ENCODE measurements around the gene PGS1. TPM values are rescaled to one million over a fixed set of nuclear protein-coding genes. Genes with fewer than 3 reads are reported as not detected.

PGS1 gene
- total and polyA plus RNA-seq, 7 experiments from 2014 or later: 36.1 to 84.3 (median 77.3) TPM

DNA sequence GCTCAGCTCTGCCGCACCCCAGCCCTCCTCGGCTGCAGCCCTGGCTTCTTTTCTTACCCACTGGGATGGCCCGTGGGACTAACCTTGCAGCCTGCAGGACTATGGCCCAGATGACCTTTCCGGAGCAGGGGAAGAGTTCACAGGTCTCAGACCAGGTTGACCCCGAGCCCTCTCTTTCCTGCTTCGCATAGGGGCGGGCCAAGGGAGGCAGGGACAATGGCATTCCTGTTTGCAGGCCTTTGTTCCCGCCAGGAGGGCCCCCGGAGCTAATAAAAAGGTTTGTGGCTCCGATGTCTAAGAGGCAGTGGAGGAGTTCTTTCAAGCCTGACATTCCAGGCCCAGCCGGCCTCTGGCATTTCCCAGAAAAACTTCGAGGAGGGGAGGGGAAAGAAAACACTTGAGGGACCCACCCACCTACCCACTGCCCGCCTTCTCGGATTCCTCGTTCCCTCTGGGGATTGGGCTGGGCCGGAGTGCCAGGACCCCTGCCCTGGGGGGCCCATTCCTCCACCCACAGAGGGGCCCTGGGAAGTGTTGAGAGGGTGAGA is 12.8 kb upstream of the PGS1 start:
- Mint-ChIP-seq H3K4me3 (no peak overlapping the region), H3K9me3 (no peaks in the 10 kb centered on the region), H3K27me3 (peaks cover 0 to 2% (median 0%) of the 10 kb centered on the region in 5 donors), H3K36me3 (peaks cover 0 to 2% (median 0%) of the 10 kb centered on the region in 5 donors), H3K4me1 (peaks cover 0 to 29% (median 7%) of the 10 kb centered on the region in 7 donors), H3K27ac (peak overlapping the region in 1 of 9 donors; percentile 33)
- H3K36me3 ChIP-seq (ENCODE audit: control insufficient read depth in 2 of 3, insufficient read depth in 3 of 3, low read length in 3 of 3): no peaks in the 10 kb centered on the region
- ChIA-PET POLR2A (no interaction called here), CTCF (no interaction called here)
- H3K27ac ChIP-seq (ENCODE audit: low read depth, low read length): no peak overlapping the region
- no peak overlapping the region for H3K4me3 ChIP-seq (ENCODE audit: low read length)
- no peaks in the 10 kb centered on the region for H3K9me3 ChIP-seq (ENCODE audit: control insufficient read depth in 2 of 3, low read length in 3 of 3)
- intact Hi-C loops (cut with micrococcal nuclease): no loop called here
- DNase-seq: no peak
- no peak for ATAC-seq
- no peaks in the 10 kb centered on the region for H3K27me3 ChIP-seq (ENCODE audit: control insufficient read depth in 2 of 2, insufficient read depth in 2 of 2, low read length in 2 of 2)
- no peaks in the 10 kb centered on the region for H3K4me1 ChIP-seq (ENCODE audit: control insufficient read depth in 2 of 2, insufficient read depth in 2 of 2, low read length in 2 of 2)

- H3K27ac ChIP-seq (ENCODE audit: low read depth, low read length): no peak overlapping the region
- H3K27me3 ChIP-seq (ENCODE audit: control insufficient read depth in 2 of 2, insufficient read depth in 2 of 2, low read length in 2 of 2): no peaks in the 10 kb centered on the region
- H3K9me3 Mint-ChIP-seq: no peaks in the 10 kb centered on the region
- H3K4me1 ChIP-seq (ENCODE audit: control insufficient read depth in 2 of 2, insufficient read depth in 2 of 2, low read length in 2 of 2): no peaks in the 10 kb centered on the region
- peak overlapping the region in 1 of 9 donors; percentile 33 for H3K27ac Mint-ChIP-seq
- no peaks in the 10 kb centered on the region for H3K36me3 ChIP-seq (ENCODE audit: control insufficient read depth in 2 of 3, insufficient read depth in 3 of 3, low read length in 3 of 3)
- H3K36me3 Mint-ChIP-seq: peaks cover 0 to 2% (median 0%) of the 10 kb centered on the region in 5 donors
- no peak overlapping the region for H3K4me3 Mint-ChIP-seq
- peaks cover 0 to 2% (median 0%) of the 10 kb centered on the region in 5 donors for H3K27me3 Mint-ChIP-seq
- no peak overlapping the region for H3K4me3 ChIP-seq (ENCODE audit: low read length)
- peaks cover 0 to 23% (median 5%) of the 10 kb centered on the region in 7 donors for H3K4me1 Mint-ChIP-seq
- ATAC-seq: no peak
- no peak for DNase-seq
- H3K9me3 ChIP-seq (ENCODE audit: control insufficient read depth in 2 of 3, low read length in 3 of 3): no peaks in the 10 kb centered on the region
- intact Hi-C loops (cut with micrococcal nuclease): no loop called here
- ChIA-PET CTCF (no interaction called here), POLR2A (no interaction called here)
Observed at GRCh38 chr17:78366109-78366848, 12.2 kb upstream of the PGS1 start.

DNA sequence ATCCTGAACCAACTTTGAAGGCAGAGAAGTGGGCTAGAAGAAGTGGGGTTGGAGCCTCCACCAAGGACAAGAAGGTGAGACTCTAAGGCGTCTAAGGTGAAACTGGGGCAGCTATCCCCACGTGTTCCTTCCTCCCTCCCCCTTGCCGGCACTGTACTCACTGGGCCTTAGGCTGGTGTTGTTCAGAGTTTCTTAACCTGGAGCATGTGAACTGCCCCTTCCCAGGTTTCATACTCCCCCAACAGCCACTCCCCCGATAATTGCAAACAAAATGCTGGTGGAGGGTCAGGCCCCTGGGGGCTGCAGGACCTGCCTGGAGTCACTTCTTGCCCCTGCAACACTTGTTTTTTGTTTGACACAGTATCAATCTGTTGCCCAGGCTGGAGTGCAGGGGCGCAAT is 11.3 kb upstream of the PGS1 start:
- intact Hi-C loops (cut with micrococcal nuclease): no loop called here
- ATAC-seq: no peak
- CTCF ChIA-PET: no interaction called here
- POLR2A ChIA-PET: interaction anchor here (1.6 kb wide), 1 partner anchor 12 kb away, joined by 3 read pairs; no protein-coding TSS in a partner anchor
- no peak overlapping the region for H3K4me3 Mint-ChIP-seq
- H3K27ac Mint-ChIP-seq: no peak overlapping the region
- H3K27me3 ChIP-seq (ENCODE audit: control insufficient read depth in 2 of 2, insufficient read depth in 2 of 2, low read length in 2 of 2): no peaks in the 10 kb centered on the region
- peaks cover 0 to 23% (median 5%) of the 10 kb centered on the region in 7 donors for H3K4me1 Mint-ChIP-seq
- no peaks in the 10 kb centered on the region for H3K36me3 ChIP-seq (ENCODE audit: control insufficient read depth in 2 of 3, insufficient read depth in 3 of 3, low read length in 3 of 3)
- DNase-seq: no peak
- H3K9me3 Mint-ChIP-seq: no peaks in the 10 kb centered on the region
- no peaks in the 10 kb centered on the region for H3K4me1 ChIP-seq (ENCODE audit: control insufficient read depth in 2 of 2, insufficient read depth in 2 of 2, low read length in 2 of 2)
- H3K4me3 ChIP-seq (ENCODE audit: low read length): no peak overlapping the region
- no peak overlapping the region for H3K27ac ChIP-seq (ENCODE audit: low read depth, low read length)
- H3K27me3 Mint-ChIP-seq: peaks cover 0 to 2% (median 0%) of the 10 kb centered on the region in 5 donors
- peaks cover 0 to 2% (median 0%) of the 10 kb centered on the region in 5 donors for H3K36me3 Mint-ChIP-seq
- H3K9me3 ChIP-seq (ENCODE audit: control insufficient read depth in 2 of 3, low read length in 3 of 3): no peaks in the 10 kb centered on the region

DNA sequence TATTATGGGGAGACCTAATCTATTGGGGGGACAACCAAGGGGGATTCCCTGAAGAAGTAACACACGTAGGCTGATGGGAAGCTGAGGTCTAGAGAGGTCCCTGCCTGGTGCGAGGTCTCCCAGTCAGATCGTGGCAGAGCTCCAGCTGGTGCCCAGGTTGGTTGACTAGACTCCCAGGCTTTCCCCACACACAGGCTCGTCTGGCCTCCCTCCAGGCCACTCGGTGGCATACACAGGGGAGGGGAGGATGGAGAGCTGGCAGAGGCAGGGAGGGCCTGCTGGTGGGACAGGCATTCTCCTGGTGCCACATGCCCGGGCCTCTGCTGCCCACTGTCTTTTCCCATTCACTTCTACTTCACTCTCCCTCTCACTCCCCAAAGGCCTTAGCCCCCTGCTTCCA is 10.1 kb upstream of the PGS1 start:
- POLR2A ChIA-PET: interaction anchor here (1.6 kb wide), 1 partner anchor 11 kb away, joined by 3 read pairs; no protein-coding TSS in a partner anchor

GRCh38 chr17:78368854-78369495 is 9.5 kb upstream of the PGS1 start:
- POLR2A ChIA-PET: interaction anchor here (0.9 kb wide), 1 partner anchor 8 kb away, joined by 4 read pairs; no protein-coding TSS in a partner anchor
- no peak overlapping the region for H3K4me3 ChIP-seq (ENCODE audit: low read length)
- DNase-seq: no peak
- H3K27ac ChIP-seq (ENCODE audit: low read depth, low read length): no peak overlapping the region
- no peaks in the 10 kb centered on the region for H3K4me1 ChIP-seq (ENCODE audit: control insufficient read depth in 2 of 2, insufficient read depth in 2 of 2, low read length in 2 of 2)
- Mint-ChIP-seq H3K4me1 (peaks cover 0 to 15% (median 0%) of the 10 kb centered on the region in 7 donors), H3K27ac (peak overlapping the region in 1 of 9 donors; percentile 31), H3K9me3 (no peaks in the 10 kb centered on the region), H3K4me3 (no peak overlapping the region), H3K27me3 (no peaks in the 10 kb centered on the region), H3K36me3 (no peaks in the 10 kb centered on the region)
- no peaks in the 10 kb centered on the region for H3K27me3 ChIP-seq (ENCODE audit: control insufficient read depth in 2 of 2, insufficient read depth in 2 of 2, low read length in 2 of 2)
- no peaks in the 10 kb centered on the region for H3K9me3 ChIP-seq (ENCODE audit: control insufficient read depth in 2 of 3, low read length in 3 of 3)
- ATAC-seq: no peak
- H3K36me3 ChIP-seq (ENCODE audit: control insufficient read depth in 2 of 3, insufficient read depth in 3 of 3, low read length in 3 of 3): no peaks in the 10 kb centered on the region
- CTCF ChIA-PET: no interaction called here
- intact Hi-C loops (cut with micrococcal nuclease): no loop called here

More for the DNA sequence above, 10.1 kb upstream of the PGS1 start:
- Histone ChIP-seq H3K9me3 (ENCODE audit: control insufficient read depth in 2 of 3, low read length in 3 of 3) (no peaks in the 10 kb centered on the region), H3K36me3 (ENCODE audit: control insufficient read depth in 2 of 3, insufficient read depth in 3 of 3, low read length in 3 of 3) (no peaks in the 10 kb centered on the region), H3K4me3 (ENCODE audit: low read length) (no peak overlapping the region), H3K4me1 (ENCODE audit: control insufficient read depth in 2 of 2, insufficient read depth in 2 of 2, low read length in 2 of 2) (no peaks in the 10 kb centered on the region), H3K27me3 (ENCODE audit: control insufficient read depth in 2 of 2, insufficient read depth in 2 of 2, low read length in 2 of 2) (no peaks in the 10 kb centered on the region), H3K27ac (ENCODE audit: low read depth, low read length) (no peak overlapping the region)
- Mint-ChIP-seq H3K9me3 (no peaks in the 10 kb centered on the region), H3K27me3 (peaks cover 0 to 2% (median 0%) of the 10 kb centered on the region in 5 donors), H3K27ac (no peak overlapping the region), H3K36me3 (peaks cover 0 to 2% (median 0%) of the 10 kb centered on the region in 5 donors), H3K4me1 (peaks cover 0 to 17% (median 0%) of the 10 kb centered on the region in 7 donors), H3K4me3 (no peak overlapping the region)
- intact Hi-C loops (cut with micrococcal nuclease): no loop called here
- CTCF ChIA-PET: interaction anchor here (0.7 kb wide), 1 partner anchor 1460 kb away, joined by 3 read pairs; no protein-coding TSS in a partner anchor
- DNase-seq (no peak), ATAC-seq (no peak)

DNA sequence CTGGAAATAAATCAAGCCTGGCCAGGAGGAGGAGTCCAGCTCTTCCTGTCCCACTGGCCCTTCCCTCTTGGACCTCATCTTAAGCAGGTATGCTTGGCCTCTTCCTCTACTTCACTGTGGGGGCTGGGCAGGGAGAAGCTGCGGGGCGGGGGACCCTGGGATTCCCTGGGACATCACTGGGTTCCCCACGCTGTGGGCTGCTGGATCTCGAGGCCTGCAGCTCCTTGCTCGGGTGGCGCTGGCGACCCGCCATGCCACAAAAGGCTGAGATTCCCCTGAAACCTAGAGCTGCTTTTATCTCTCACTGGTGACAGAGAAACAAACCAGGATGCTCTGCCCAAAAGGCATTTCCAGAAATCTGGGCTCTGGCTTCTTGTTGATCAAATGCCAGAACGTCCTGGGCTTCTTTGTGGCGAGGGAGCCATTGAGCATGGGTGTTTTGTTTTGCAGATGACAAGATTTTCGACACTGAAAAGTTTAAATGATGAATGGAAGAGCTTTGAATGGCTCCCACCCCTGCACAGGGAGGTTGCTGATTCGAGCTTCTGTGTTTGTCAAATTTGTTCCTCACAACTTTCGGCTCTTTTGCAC is 8.6 kb upstream of the PGS1 start:
- intact Hi-C loops (cut with micrococcal nuclease): no loop called here
- ChIA-PET POLR2A (interaction anchor here (0.9 kb wide), 2 partner anchors 9 kb away, joined by 3 to 4 read pairs; partner anchors contain the start of gene PGS1), CTCF (no interaction called here)
- no peak overlapping the region for H3K4me3 ChIP-seq (ENCODE audit: low read length)
- no peak overlapping the region for H3K27ac Mint-ChIP-seq
- no peak overlapping the region for H3K27ac ChIP-seq (ENCODE audit: low read depth, low read length)
- H3K9me3 Mint-ChIP-seq: no peaks in the 10 kb centered on the region
- H3K36me3 ChIP-seq (ENCODE audit: control insufficient read depth in 2 of 3, insufficient read depth in 3 of 3, low read length in 3 of 3): no peaks in the 10 kb centered on the region
- H3K4me3 Mint-ChIP-seq: no peak overlapping the region
- peaks cover 0 to 6% (median 0%) of the 10 kb centered on the region in 7 donors for H3K4me1 Mint-ChIP-seq
- no peaks in the 10 kb centered on the region for H3K27me3 Mint-ChIP-seq
- H3K9me3 ChIP-seq (ENCODE audit: control insufficient read depth in 2 of 3, low read length in 3 of 3): no peaks in the 10 kb centered on the region
- DNase-seq: no peak
- no peaks in the 10 kb centered on the region for H3K27me3 ChIP-seq (ENCODE audit: control insufficient read depth in 2 of 2, insufficient read depth in 2 of 2, low read length in 2 of 2)
- H3K36me3 Mint-ChIP-seq: no peaks in the 10 kb centered on the region
- H3K4me1 ChIP-seq (ENCODE audit: control insufficient read depth in 2 of 2, insufficient read depth in 2 of 2, low read length in 2 of 2): no peaks in the 10 kb centered on the region
- no peak for ATAC-seq

Data from naive thymus-derived CD4-positive, alpha-beta T cell (primary cell).